ENCODE data around the gene OR6Y1. TPM values are rescaled to one million over a fixed set of nuclear protein-coding genes. Genes with fewer than 3 reads are reported as not detected.

Gene OR6Y1
- total RNA-seq, 1 experiment from 2014 or later: not detected

GRCh38 chr1:158521666-158522058, 32.5 kb downstream of the OR6Y1 start (continued):
- TF ChIP-seq REST (IDR thresholded peaks at IDR 0.05; ENCODE audit: low read depth) (no peak), POLR2A (IDR thresholded peaks at IDR 0.05; ENCODE audit: borderline replicate concordance, extremely low read depth, insufficient read depth, insufficient read length) (no peak), SIN3A (IDR thresholded peaks at IDR 0.05; ENCODE audit: low read depth) (no peak), MAX (IDR thresholded peaks at IDR 0.05) (no peak), CBX3 (IDR thresholded peaks at IDR 0.05; ENCODE audit: low read depth) (no peak), TCF7L2 (IDR thresholded peaks at IDR 0.05; ENCODE audit: borderline replicate concordance, extremely low read depth, insufficient read depth, insufficient read length) (no peak), YY1 (IDR thresholded peaks at IDR 0.05; ENCODE audit: extremely low read depth, insufficient replicate concordance, low read depth, low read length) (no peak), FOSL1 (IDR thresholded peaks at IDR 0.05; ENCODE audit: low read depth) (no peak), ATF3 (IDR thresholded peaks at IDR 0.05) (no peak)

- BruUV-seq (replicated peaks): no TSS peak
- Histone ChIP-seq H3K4me3 (replicated peaks in 1 of 2; ENCODE audit: low read depth in 1 of 2, low read length in 2 of 2) (no peak overlapping the region), H3K4me2 (ENCODE audit: low read length) (no peak overlapping the region), H4K20me1 (ENCODE audit: insufficient read depth) (no peaks in the 10 kb centered on the region), H3K79me2 (ENCODE audit: insufficient read depth, low read length) (no peaks in the 10 kb centered on the region), H3K27me3 (ENCODE audit: insufficient read depth, low read length) (no peaks in the 10 kb centered on the region), H3K9ac (ENCODE audit: low read length) (no peak overlapping the region), H3K9me3 (ENCODE audit: control insufficient read depth in 1 of 2, insufficient read depth in 1 of 2, low read depth in 1 of 2, low read length in 2 of 2) (no peaks in the 10 kb centered on the region), H2AFZ (ENCODE audit: low read depth, low read length, poor library complexity, severe bottlenecking) (no peak overlapping the region), H3K9me2 (ENCODE audit: insufficient read depth) (no peaks in the 10 kb centered on the region), H3K4me1 (ENCODE audit: control insufficient read depth in 1 of 2, insufficient read depth in 2 of 2, low read length in 2 of 2) (no peaks in the 10 kb centered on the region), H3K36me3 (ENCODE audit: control insufficient read depth in 1 of 2, insufficient read depth in 2 of 2, low read length in 2 of 2) (no peaks in the 10 kb centered on the region), H3K27ac (ENCODE audit: low read depth, low read length) (no peak overlapping the region)
- DNase-seq (ENCODE audit: low read depth, low spot score): no peak
- ATAC-seq: no peak
- RAD21 ChIA-PET (ENCODE audit: low non-redundant PET in 1 of 2, low total read pairs in 2 of 2, uncharacterized antibody in 2 of 2, unreplicated experiment in 2 of 2): no interaction called here
- CTCF ChIA-PET: no interaction called here
- POLR2A ChIA-PET: no interaction called here
- TF ChIP-seq CEBPB (IDR thresholded peaks at IDR 0.05; ENCODE audit: low read depth) (no peak), EZH2phosphoT487 (IDR thresholded peaks at IDR 0.05; ENCODE audit: borderline replicate concordance) (no peak), JUND (IDR thresholded peaks at IDR 0.05) (no peak), ATF3 (IDR thresholded peaks at IDR 0.05) (no peak), SRF (IDR thresholded peaks at IDR 0.05; ENCODE audit: low read depth) (no peak), ZNF274 (IDR thresholded peaks at IDR 0.05; ENCODE audit: low read depth, low read length) (no peak), RAD21 (IDR thresholded peaks at IDR 0.05; ENCODE audit: low read depth) (no peak), REST (IDR thresholded peaks at IDR 0.05; ENCODE audit: low read depth) (no peak), CBX3 (IDR thresholded peaks at IDR 0.05; ENCODE audit: low read depth) (no peak), MAX (IDR thresholded peaks at IDR 0.05) (no peak), POLR2A (IDR thresholded peaks at IDR 0.05; ENCODE audit: borderline replicate concordance, extremely low read depth, insufficient read depth, insufficient read length) (no peak)
- intact Hi-C loops (cut with micrococcal nuclease): no loop called here
Measured at GRCh38 chr1:158520955-158521665, 33.1 kb downstream of the OR6Y1 start.

All from HCT116 (cell line).